Breast epithelium (tissue), 4 donors: Measurements from ENCODE around the gene CD200. TPM values are rescaled to one million over a fixed set of nuclear protein-coding genes. Genes with fewer than 3 reads are reported as not detected.

Experiments used
- DNase-seq, 2 donors: peaks; one replicate each; pipeline ENCODE4 v3.0.0-alpha.2; 2019; ENCODE audit warnings: low spot score in 2 of 2
- H3K27ac ChIP-seq, 2 donors: fragments of 200-600 bp; sonication (generic) in 1 of 2; one replicate each; pipeline ENCODE4 v1.5.1; 2016 to 2019; ENCODE audit warnings: mild to moderate bottlenecking in 1 of 2
- H3K27me3 ChIP-seq, 2 donors: fragments of 200-600 bp; sonication (generic) in 1 of 2; one replicate each; pipeline versions ENCODE4 v1.5.1 to v1.6.0; 2017 to 2019; ENCODE audit warnings: control low read depth in 1 of 2, mild to moderate bottlenecking in 1 of 2
- H3K36me3 ChIP-seq: fragments of 200-600 bp; one replicate; pipeline ENCODE4 v1.5.1; 2019
- H3K4me1 ChIP-seq, 2 donors: fragments of 200-600 bp; sonication (generic); one replicate each; pipeline ENCODE4 v1.5.1; 2016 to 2019; ENCODE audit warnings: control low read depth in 1 of 2
- H3K4me3 ChIP-seq, 3 donors: fragments of 200-600 bp; sonication (generic); 1 replicate in 2 of 3; 2 replicates in 1 of 3; pipeline ENCODE4 v1.5.1; 2016 to 2019; ENCODE audit warnings: mild to moderate bottlenecking in 3 of 3, moderate library complexity in 2 of 3
- H3K9me3 ChIP-seq, 2 donors: fragments of 200-600 bp; sonication (generic) in 1 of 2; one replicate each; pipeline ENCODE4 v1.5.1; 2016 to 2019; ENCODE audit warnings: control low read depth in 1 of 2
- POLR2A ChIP-seq: fragments of 450-650 bp; IDR thresholded peaks from one replicate; pipeline ENCODE4 v1.6.1; 2016; ENCODE audit warnings: antibody characterized with exemption, mild to moderate bottlenecking, moderate library complexity
- POLR2AphosphoS5 ChIP-seq, 3 donors: sonication (generic); formaldehyde crosslinking; IDR thresholded peaks; one replicate each; pipeline ENCODE4 v1.6.1; 2017; ENCODE audit warnings: antibody characterized with exemption in 3 of 3
- intact Hi-C: fragments of 100-400 bp; cut with DNase I; formaldehyde crosslinking; loops from one replicate; pipeline ENCODE4 v1.15.1; 2023; ENCODE audit warnings: low total_unique reads
- total RNA-seq, 3 donors: library from RNA; depleted of rRNA; stranded (reverse); fragments of >200 nt; gene quantifications; one replicate each; pipeline ENCODE4 v1.1.0, GENCODE V29; 2016
- TF ChIP-seq, protein P1 (sequence below), 3 donors: fragments of 450-650 bp; IDR thresholded peaks; one replicate each; pipeline ENCODE4 v1.5.1; 2016 to 2017; ENCODE audit warnings: antibody characterized with exemption in 3 of 3, mild to moderate bottlenecking in 3 of 3, moderate library complexity in 3 of 3

CD200 gene
- total RNA-seq, 3 donors from 2014 or later: 4.8 to 20.8 (median 17.0) TPM

DNA sequence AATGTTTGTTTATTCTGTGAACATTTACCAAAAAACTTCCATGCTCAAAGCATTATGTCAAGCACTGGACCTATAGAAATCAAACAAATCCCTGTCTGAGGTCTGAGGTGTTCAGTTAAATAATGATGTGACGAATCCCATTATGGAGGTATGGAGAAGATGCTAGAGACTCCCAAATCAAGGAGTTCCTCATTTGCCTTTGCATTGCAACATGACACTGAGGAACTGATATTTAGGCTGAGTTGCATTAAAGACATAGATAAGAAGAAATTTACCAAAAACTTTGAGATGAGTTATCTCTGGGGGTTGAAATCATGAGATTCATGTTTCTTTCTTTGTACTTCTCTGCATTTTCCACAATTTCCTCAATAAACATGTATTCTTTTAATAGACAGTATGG is 16.0 kb downstream of the CD200 start:
- no peaks in the 10 kb centered on the region for H3K36me3 ChIP-seq
- no peaks in the 10 kb centered on the region for H3K4me1 ChIP-seq
- TF ChIP-seq POLR2A: no peak
- TF ChIP-seq, protein P1, sequence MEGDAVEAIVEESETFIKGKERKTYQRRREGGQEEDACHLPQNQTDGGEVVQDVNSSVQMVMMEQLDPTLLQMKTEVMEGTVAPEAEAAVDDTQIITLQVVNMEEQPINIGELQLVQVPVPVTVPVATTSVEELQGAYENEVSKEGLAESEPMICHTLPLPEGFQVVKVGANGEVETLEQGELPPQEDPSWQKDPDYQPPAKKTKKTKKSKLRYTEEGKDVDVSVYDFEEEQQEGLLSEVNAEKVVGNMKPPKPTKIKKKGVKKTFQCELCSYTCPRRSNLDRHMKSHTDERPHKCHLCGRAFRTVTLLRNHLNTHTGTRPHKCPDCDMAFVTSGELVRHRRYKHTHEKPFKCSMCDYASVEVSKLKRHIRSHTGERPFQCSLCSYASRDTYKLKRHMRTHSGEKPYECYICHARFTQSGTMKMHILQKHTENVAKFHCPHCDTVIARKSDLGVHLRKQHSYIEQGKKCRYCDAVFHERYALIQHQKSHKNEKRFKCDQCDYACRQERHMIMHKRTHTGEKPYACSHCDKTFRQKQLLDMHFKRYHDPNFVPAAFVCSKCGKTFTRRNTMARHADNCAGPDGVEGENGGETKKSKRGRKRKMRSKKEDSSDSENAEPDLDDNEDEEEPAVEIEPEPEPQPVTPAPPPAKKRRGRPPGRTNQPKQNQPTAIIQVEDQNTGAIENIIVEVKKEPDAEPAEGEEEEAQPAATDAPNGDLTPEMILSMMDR (IDR thresholded peaks at IDR 0.05): no peak
- no peak for TF ChIP-seq POLR2AphosphoS5 (IDR thresholded peaks at IDR 0.05)
- H3K9me3 ChIP-seq: no peaks in the 10 kb centered on the region
- no peak overlapping the region for H3K27ac ChIP-seq
- intact Hi-C loops: no loop called here
- H3K4me3 ChIP-seq: no peak overlapping the region
- no peaks in the 10 kb centered on the region for H3K27me3 ChIP-seq
- no peak for DNase-seq

DNA sequence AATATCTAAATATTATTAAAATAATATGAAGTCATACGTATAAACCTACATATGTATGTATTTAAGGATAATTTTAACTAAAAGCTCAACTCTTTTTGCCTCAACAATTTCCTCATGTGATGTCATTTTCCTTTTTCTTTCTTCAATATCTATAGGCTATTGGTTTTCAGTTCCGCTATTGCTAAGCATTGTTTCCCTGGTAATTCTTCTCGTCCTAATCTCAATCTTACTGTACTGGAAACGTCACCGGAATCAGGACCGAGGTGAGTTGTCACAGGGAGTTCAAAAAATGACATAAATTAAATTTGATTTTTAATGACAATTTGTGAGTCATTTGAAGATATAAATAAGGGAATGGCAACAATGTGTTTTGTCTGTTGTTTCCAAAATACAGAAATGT is 16.6 kb downstream of the CD200 start:
- Histone ChIP-seq H3K4me1 (no peaks in the 10 kb centered on the region), H3K36me3 (no peaks in the 10 kb centered on the region), H3K9me3 (no peaks in the 10 kb centered on the region), H3K4me3 (no peak overlapping the region), H3K27ac (no peak overlapping the region), H3K27me3 (no peaks in the 10 kb centered on the region)
- TF ChIP-seq POLR2AphosphoS5 (IDR thresholded peaks at IDR 0.05): no peak
- no peak for TF ChIP-seq POLR2A
- TF ChIP-seq, protein P1 (IDR thresholded peaks at IDR 0.05): no peak
- DNase-seq: no peak
- intact Hi-C loops: no loop called here

DNA sequence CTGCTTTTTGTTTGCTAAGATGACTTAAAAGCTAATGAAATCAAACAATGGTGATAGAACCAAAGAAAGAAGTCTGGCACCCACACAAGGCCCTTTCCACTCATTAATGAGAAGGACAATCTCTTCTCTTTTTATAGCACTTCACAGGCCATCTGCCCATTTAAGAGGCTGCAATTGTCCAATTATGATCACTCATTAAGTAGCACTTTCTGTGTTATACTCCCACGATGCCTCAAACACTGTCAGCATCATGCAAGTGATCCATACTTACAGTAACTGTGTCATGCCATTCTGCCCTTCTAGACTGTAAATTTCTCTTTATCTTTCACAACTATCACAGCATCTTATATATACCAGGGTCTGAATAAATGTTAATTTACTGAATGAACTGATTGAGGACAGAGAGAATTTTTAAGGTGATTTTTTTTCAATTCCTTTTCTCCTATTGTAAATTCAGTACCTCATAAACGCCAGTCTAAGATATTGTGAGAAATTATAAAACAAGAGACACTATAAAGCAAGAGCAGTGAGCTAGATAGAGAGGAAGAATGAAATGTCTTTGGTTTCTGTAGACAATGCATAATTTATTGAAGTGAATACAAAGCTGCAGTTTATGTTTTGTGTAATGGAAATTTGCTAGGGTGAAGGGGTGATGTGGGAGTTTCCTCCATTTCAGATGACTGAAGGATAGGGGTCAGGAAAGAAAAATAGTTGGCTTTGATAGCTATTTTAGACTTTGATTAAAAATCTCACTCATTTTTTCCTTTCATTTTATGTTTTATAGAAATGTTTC is 17.3 kb downstream of the CD200 start:
- intact Hi-C loops: no loop called here

DNA sequence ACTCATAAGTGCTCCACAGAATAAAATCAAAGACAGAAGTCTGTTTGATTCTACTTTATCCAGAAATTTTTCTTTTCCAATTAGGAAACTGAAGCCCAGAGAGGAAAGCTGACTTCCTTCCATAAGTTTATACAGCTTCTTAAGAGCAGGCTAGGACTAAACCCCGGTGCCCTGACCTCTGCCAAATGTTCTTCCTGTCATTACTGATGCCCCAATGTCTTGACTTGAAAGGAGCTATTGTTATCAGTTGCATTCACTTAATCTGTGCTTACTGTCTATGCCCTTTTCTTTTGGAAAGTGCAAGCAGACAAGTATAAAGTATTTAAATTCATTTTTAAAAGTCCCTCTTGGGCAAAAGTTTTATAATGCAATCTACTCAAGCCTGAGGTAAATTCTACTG is 18.1 kb downstream of the CD200 start:
- Histone ChIP-seq H3K4me1 (no peaks in the 10 kb centered on the region), H3K4me3 (no peak overlapping the region), H3K27ac (peak overlapping the region in 1 of 2 donors; percentile 48), H3K9me3 (no peaks in the 10 kb centered on the region), H3K36me3 (no peaks in the 10 kb centered on the region), H3K27me3 (no peaks in the 10 kb centered on the region)
- TF ChIP-seq, protein P1 (IDR thresholded peaks at IDR 0.05): no peak
- TF ChIP-seq POLR2AphosphoS5 (IDR thresholded peaks at IDR 0.05) (no peak), POLR2A (no peak)
- no peak for DNase-seq
- intact Hi-C loops: no loop called here

More for the DNA sequence above, 17.3 kb downstream of the CD200 start:
- TF ChIP-seq, protein P1 (IDR thresholded peaks at IDR 0.05): no peak
- TF ChIP-seq POLR2A (no peak), POLR2AphosphoS5 (IDR thresholded peaks at IDR 0.05) (no peak)
- no peaks in the 10 kb centered on the region for H3K9me3 ChIP-seq
- H3K4me3 ChIP-seq: no peak overlapping the region
- no peak for DNase-seq
- no peaks in the 10 kb centered on the region for H3K27me3 ChIP-seq
- no peaks in the 10 kb centered on the region for H3K4me1 ChIP-seq
- H3K36me3 ChIP-seq: no peaks in the 10 kb centered on the region
- no peak overlapping the region for H3K27ac ChIP-seq

DNA sequence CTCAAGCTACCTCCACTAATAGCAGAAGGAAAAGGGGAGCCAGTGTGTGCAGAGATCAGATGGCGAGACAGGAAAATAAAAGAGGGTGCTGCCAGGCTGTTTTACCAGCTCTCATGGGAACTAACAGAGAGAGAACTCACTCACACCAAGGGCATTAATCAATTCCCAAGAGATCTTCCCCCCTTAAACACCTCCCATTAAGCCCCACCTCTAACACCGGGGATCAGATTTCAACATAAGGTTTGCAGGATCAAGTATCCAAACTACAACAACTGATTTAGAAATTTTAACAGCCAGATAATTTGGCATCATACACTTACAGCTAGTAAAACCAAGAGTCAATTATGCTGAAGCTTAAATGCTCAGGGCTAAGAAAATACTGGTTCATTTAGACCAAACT is 18.9 kb downstream of the CD200 start:
- intact Hi-C loops: no loop called here
- Histone ChIP-seq H3K4me1 (no peaks in the 10 kb centered on the region), H3K27me3 (no peaks in the 10 kb centered on the region), H3K9me3 (no peaks in the 10 kb centered on the region), H3K4me3 (no peak overlapping the region), H3K36me3 (no peaks in the 10 kb centered on the region), H3K27ac (peak overlapping the region in 1 of 2 donors; percentile 48)
- no peak for DNase-seq
- TF ChIP-seq, protein P1 (IDR thresholded peaks at IDR 0.05): no peak
- no peak for TF ChIP-seq POLR2A
- no peak for TF ChIP-seq POLR2AphosphoS5 (IDR thresholded peaks at IDR 0.05)
